IPS-NIHi11 (cell line): ENCODE results near the gene ZCRB1.

Experiments used
- DNase-seq: peaks from one replicate; pipeline ENCODE4 v3.0.0; 2012; ENCODE audit warnings: mixed read lengths, low spot score

The ZCRB1 gene

GRCh38 chr12:42327227-42327590 lies 1.3 kb upstream of the ZCRB1 start:
- no peak for DNase-seq

GRCh38 chr12:42326541-42327226 lies 790 bp upstream of the ZCRB1 start:
- DNase-seq = peak; percentile 11

GRCh38 chr12:42325326-42325652 lies 605 bp downstream of the ZCRB1 start:
- no peak for DNase-seq

GRCh38 chr12:42323856-42324255 lies 2.0 kb downstream of the ZCRB1 start:
- DNase-seq = no peak

- no peak for DNase-seq
Measured at GRCh38 chr12:42322567-42322966, 3.3 kb downstream of the ZCRB1 start.

GRCh38 chr12:42320796-42321195 lies 5.1 kb downstream of the ZCRB1 start:
- DNase-seq = no peak

- DNase-seq = no peak
Measured at GRCh38 chr12:42315108-42315507, 10.8 kb downstream of the ZCRB1 start.

- no peak for DNase-seq
Measured at GRCh38 chr12:42309996-42310395, 15.9 kb downstream of the ZCRB1 start.

- no peak for DNase-seq
Measured at GRCh38 chr12:42308390-42308789, 17.5 kb downstream of the ZCRB1 start.

GRCh38 chr12:42306297-42306696 lies 19.6 kb downstream of the ZCRB1 start:
- DNase-seq = no peak

- DNase-seq = no peak
Measured at GRCh38 chr12:42299392-42300308, 26.2 kb downstream of the ZCRB1 start.

GRCh38 chr12:42298887-42299286 lies 27.0 kb downstream of the ZCRB1 start:
- DNase-seq = no peak

- DNase-seq = no peak
Measured at GRCh38 chr12:42296503-42297109, 29.3 kb downstream of the ZCRB1 start.

- DNase-seq = no peak
Measured at GRCh38 chr12:42291680-42292079, 34.2 kb downstream of the ZCRB1 start.

- no peak for DNase-seq
Measured at GRCh38 chr12:42288544-42288943, 37.4 kb downstream of the ZCRB1 start.

- DNase-seq = no peak
Measured at GRCh38 chr12:42286741-42287140, 39.2 kb downstream of the ZCRB1 start.

GRCh38 chr12:42285431-42285830 lies 40.5 kb downstream of the ZCRB1 start:
- no peak for DNase-seq

GRCh38 chr12:42284876-42285275 lies 41.0 kb downstream of the ZCRB1 start:
- DNase-seq = no peak

GRCh38 chr12:42284157-42284556 lies 41.7 kb downstream of the ZCRB1 start:
- DNase-seq = no peak

- no peak for DNase-seq
Measured at GRCh38 chr12:42283739-42284138, 42.2 kb downstream of the ZCRB1 start.

GRCh38 chr12:42282294-42282693 lies 43.6 kb downstream of the ZCRB1 start:
- no peak for DNase-seq

- DNase-seq = no peak
Measured at GRCh38 chr12:42281844-42282243, 44.0 kb downstream of the ZCRB1 start.

GRCh38 chr12:42281278-42281677 lies 44.6 kb downstream of the ZCRB1 start:
- DNase-seq = no peak
